ENCODE data around the gene BRAT1.

DNA sequence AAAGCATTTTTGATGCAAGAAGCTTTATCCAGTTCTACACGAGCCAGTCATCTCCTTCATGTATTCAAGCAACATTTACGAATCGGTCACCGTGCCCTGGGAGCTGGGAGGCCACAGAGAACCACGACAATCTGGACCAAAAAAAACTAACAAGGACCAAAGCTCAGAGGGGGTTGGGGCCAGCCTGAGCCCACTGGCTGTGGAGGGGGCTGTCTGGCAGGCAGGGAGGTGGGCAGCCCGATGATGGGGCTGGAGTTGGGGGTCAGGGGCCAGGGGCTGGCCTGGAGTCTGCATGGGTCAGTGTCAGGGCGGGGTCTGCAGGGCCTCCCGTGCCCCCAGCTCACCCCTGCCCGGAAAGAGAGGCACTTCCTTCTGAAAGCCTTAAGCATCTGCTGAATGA is 66.6 kb downstream of the BRAT1 start:
- TF ChIP-seq POLR2AphosphoS5 (IDR thresholded peaks at IDR 0.05) (no peak), POLR2A (IDR thresholded peaks at IDR 0.05) (no peak)
- TF ChIP-seq, protein P1, sequence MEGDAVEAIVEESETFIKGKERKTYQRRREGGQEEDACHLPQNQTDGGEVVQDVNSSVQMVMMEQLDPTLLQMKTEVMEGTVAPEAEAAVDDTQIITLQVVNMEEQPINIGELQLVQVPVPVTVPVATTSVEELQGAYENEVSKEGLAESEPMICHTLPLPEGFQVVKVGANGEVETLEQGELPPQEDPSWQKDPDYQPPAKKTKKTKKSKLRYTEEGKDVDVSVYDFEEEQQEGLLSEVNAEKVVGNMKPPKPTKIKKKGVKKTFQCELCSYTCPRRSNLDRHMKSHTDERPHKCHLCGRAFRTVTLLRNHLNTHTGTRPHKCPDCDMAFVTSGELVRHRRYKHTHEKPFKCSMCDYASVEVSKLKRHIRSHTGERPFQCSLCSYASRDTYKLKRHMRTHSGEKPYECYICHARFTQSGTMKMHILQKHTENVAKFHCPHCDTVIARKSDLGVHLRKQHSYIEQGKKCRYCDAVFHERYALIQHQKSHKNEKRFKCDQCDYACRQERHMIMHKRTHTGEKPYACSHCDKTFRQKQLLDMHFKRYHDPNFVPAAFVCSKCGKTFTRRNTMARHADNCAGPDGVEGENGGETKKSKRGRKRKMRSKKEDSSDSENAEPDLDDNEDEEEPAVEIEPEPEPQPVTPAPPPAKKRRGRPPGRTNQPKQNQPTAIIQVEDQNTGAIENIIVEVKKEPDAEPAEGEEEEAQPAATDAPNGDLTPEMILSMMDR (IDR thresholded peaks at IDR 0.05), result no peak
